Naive thymus-derived CD4-positive, alpha-beta T cell (primary cell): ENCODE results near the gene FBXL16. TPM values are rescaled to one million over a fixed set of nuclear protein-coding genes. Genes with fewer than 3 reads are reported as not detected.

Source experiments
- ATAC-seq: fragments of 150-1000 bp; cut with Tn5 transposase; 2 replicates; pipeline ENCODE4 v1.10.0; 2021; ENCODE audit warnings: mild to moderate bottlenecking, moderate library complexity
- CTCF ChIA-PET: fragments of 350-600 bp; sonication (Branson Sonifier 250); formaldehyde crosslinking; loops from one replicate; lab custom pipeline; 2021; ENCODE audit warnings: antibody characterized with exemption; lab: Charles Lee
- POLR2A ChIA-PET: fragments of 350-600 bp; sonication (Branson Sonifier 250); formaldehyde crosslinking; loops from one replicate; lab custom pipeline; 2021; ENCODE audit warnings: antibody characterized with exemption, inconsistent platforms; lab: Charles Lee
- DNase-seq, 9 donors: peaks; one replicate each; pipeline versions ENCODE4 v3.0.0 to v3.0.0-alpha.2; 2020 to 2022; ENCODE audit warnings: mixed read lengths in 1 of 9
- H3K27ac ChIP-seq: one replicate; pipeline ENCODE4 v1.7.0; 2013; ENCODE audit warnings: mild to moderate bottlenecking, low read depth, low read length, moderate library complexity
- H3K27me3 ChIP-seq, 2 donors: one replicate each; pipeline ENCODE4 v1.7.0; 2013; ENCODE audit warnings: low read length in 2 of 2, mild to moderate bottlenecking in 2 of 2, moderate library complexity in 2 of 2; ENCODE audit not compliant: control insufficient read depth in 2 of 2, insufficient read depth in 2 of 2
- H3K36me3 ChIP-seq, 3 experiments: 1 replicate in 2 of 3; 2 replicates in 1 of 3; pipeline ENCODE4 v1.7.0; 2013; ENCODE audit warnings: low read length in 3 of 3, mild to moderate bottlenecking in 3 of 3, moderate library complexity in 1 of 3; ENCODE audit not compliant: insufficient read depth in 3 of 3, control insufficient read depth in 2 of 3
- H3K4me1 ChIP-seq, 2 donors: one replicate each; pipeline ENCODE4 v1.7.0; 2013; ENCODE audit warnings: low read length in 2 of 2, mild to moderate bottlenecking in 2 of 2, moderate library complexity in 1 of 2; ENCODE audit not compliant: control insufficient read depth in 2 of 2, insufficient read depth in 2 of 2
- H3K4me3 ChIP-seq: 2 replicates; pipeline ENCODE4 v1.7.0; 2013; ENCODE audit warnings: mild to moderate bottlenecking, low read length
- H3K9me3 ChIP-seq, 3 experiments: 1 replicate in 2 of 3; 2 replicates in 1 of 3; pipeline ENCODE4 v1.7.0; 2013; ENCODE audit warnings: low read length in 3 of 3; ENCODE audit not compliant: control insufficient read depth in 2 of 3
- H3K27ac Mint-ChIP-seq, 9 donors: one replicate each; pipeline ENCODE4 v1.8.0; 2020 to 2022; ENCODE audit warnings: mixed read lengths in 9 of 9, mild to moderate bottlenecking in 8 of 9, moderate library complexity in 5 of 9, inconsistent platforms in 2 of 9
- H3K27me3 Mint-ChIP-seq, 5 donors: one replicate each; pipeline ENCODE4 v1.8.0; 2021 to 2022; ENCODE audit warnings: mixed read lengths in 5 of 5, mild to moderate bottlenecking in 1 of 5
- H3K36me3 Mint-ChIP-seq, 5 donors: one replicate each; pipeline ENCODE4 v1.8.0; 2020 to 2022; ENCODE audit warnings: mixed read lengths in 5 of 5, mild to moderate bottlenecking in 3 of 5, inconsistent platforms in 1 of 5
- H3K4me1 Mint-ChIP-seq, 7 donors: one replicate each; pipeline ENCODE4 v1.8.0; 2020 to 2022; ENCODE audit warnings: mixed read lengths in 7 of 7, mild to moderate bottlenecking in 3 of 7, inconsistent platforms in 1 of 7
- H3K4me3 Mint-ChIP-seq, 10 donors: one replicate each; pipeline ENCODE4 v1.8.0; 2020 to 2022; ENCODE audit warnings: mild to moderate bottlenecking in 10 of 10, mixed read lengths in 10 of 10, moderate library complexity in 6 of 10, inconsistent platforms in 2 of 10
- H3K9me3 Mint-ChIP-seq, 11 donors: one replicate each; pipeline ENCODE4 v1.8.0; 2020 to 2022; ENCODE audit warnings: mixed read lengths in 11 of 11, mild to moderate bottlenecking in 4 of 11, inconsistent platforms in 1 of 11, moderate library complexity in 1 of 11
- intact Hi-C, 2 donors: fragments of 100-400 bp; cut with micrococcal nuclease; formaldehyde crosslinking; loops; one replicate each; pipeline ENCODE4 v1.15.1; 2023
- polyA plus RNA-seq, 2 donors: library from polyadenylated mRNA; unstranded; fragments of 300-500 nt; fragmentation: Illumina TruSeq; gene quantifications; one replicate each; pipeline ENCODE4 v1.2.3, GENCODE V29; 2021
- total RNA-seq, 6 experiments: library from RNA in 5 of 6; stranded (reverse) in 5 of 6; gene quantifications; 1 replicate in 5 of 6; 2 replicates in 1 of 6; pipeline ENCODE4 v1.2.3 and lab custom pipeline; 2021 to 2026

Gene FBXL16
- total and polyA plus RNA-seq, 7 experiments from 2014 or later, result 11.1 to 45.4 (median 18.0) TPM

DNA sequence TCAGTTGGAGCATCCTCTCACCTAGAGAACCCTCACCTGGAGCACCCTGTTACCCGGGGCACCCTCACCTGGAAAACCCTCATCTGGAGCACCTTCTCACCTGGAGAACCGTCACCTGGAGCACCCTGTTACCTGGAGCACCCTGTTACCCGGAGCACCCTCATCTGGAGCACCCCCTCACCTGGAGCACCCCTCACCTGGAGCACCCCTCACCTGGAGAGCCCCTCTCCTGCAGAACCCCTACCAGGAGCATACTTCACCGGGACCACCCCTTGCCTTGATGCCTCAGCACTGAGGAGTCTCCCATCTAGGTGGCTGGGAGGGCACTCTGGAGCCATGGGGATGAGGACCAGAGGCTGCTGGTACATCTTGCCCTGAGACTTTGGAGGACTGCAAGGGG, 3.4 kb upstream of the FBXL16 start:
- H3K27me3 ChIP-seq, result peaks cover 4 to 18% of the 10 kb centered on the region in 2 donors
- Mint-ChIP-seq H3K27ac (no peak overlapping the region), H3K4me3 (no peak overlapping the region), H3K9me3 (peaks cover 0 to 2% (median 0%) of the 10 kb centered on the region in 11 donors), H3K27me3 (peaks cover 17 to 45% (median 21%) of the 10 kb centered on the region in 5 donors), H3K4me1 (peaks cover 0 to 4% (median 4%) of the 10 kb centered on the region in 7 donors), H3K36me3 (no peaks in the 10 kb centered on the region)
- no peaks in the 10 kb centered on the region for H3K9me3 ChIP-seq
- DNase-seq (no peak), ATAC-seq (no peak)
- H3K4me1 ChIP-seq, result no peaks in the 10 kb centered on the region
- intact Hi-C loops, result no loop called here
- ChIA-PET POLR2A (interaction anchor here (1.2 kb wide), 1 partner anchor 14 kb away, joined by 3 read pairs; no protein-coding TSS in a partner anchor), CTCF (no interaction called here)
- H3K4me3 ChIP-seq, result no peak overlapping the region
- no peaks in the 10 kb centered on the region for H3K36me3 ChIP-seq
- H3K27ac ChIP-seq, result no peak overlapping the region

DNA sequence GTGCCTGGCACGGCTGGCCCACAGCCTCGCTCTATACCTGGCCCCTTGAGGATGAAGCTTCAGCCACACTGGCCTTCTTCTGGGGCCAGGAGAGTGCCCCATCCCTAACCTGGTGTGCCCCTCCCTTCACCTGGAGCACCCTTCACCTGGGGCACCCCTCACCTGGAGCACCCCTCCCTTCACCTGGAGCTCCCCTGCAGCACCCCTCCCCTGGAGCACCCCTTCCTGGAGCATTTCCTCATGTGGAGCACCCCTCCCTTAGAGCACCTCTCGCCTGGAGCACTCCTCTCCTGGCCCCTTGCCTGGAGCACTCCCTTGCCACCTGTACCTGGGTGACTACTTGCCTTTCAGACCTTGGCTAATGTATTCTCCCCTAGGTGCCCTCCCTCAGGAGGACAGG, 2.4 kb upstream of the FBXL16 start:
- DNase-seq (no peak), ATAC-seq (no peak)
- peaks cover 17 to 48% (median 24%) of the 10 kb centered on the region in 5 donors for H3K27me3 Mint-ChIP-seq
- peaks cover 0 to 2% (median 0%) of the 10 kb centered on the region in 11 donors for H3K9me3 Mint-ChIP-seq
- no peaks in the 10 kb centered on the region for H3K9me3 ChIP-seq
- H3K27me3 ChIP-seq, result peaks cover 4 to 20% of the 10 kb centered on the region in 2 donors
- H3K4me3 ChIP-seq, result no peak overlapping the region
- no peaks in the 10 kb centered on the region for H3K36me3 Mint-ChIP-seq
- ChIA-PET CTCF (no interaction called here), POLR2A (interaction anchor here (0.8 to 2.3 kb wide), 2 partner anchors 12 to 27 kb away, joined by 3 to 8 read pairs; partner anchors contain the start of gene STUB1)
- intact Hi-C loops, result no loop called here
- peak overlapping the region in 1 of 10 donors; percentile 39 for H3K4me3 Mint-ChIP-seq
- H3K27ac ChIP-seq, result no peak overlapping the region
- peaks cover 0 to 4% (median 4%) of the 10 kb centered on the region in 7 donors for H3K4me1 Mint-ChIP-seq
- H3K27ac Mint-ChIP-seq, result peak overlapping the region in 1 of 9 donors; percentile 38
- H3K4me1 ChIP-seq, result no peaks in the 10 kb centered on the region
- no peaks in the 10 kb centered on the region for H3K36me3 ChIP-seq

DNA sequence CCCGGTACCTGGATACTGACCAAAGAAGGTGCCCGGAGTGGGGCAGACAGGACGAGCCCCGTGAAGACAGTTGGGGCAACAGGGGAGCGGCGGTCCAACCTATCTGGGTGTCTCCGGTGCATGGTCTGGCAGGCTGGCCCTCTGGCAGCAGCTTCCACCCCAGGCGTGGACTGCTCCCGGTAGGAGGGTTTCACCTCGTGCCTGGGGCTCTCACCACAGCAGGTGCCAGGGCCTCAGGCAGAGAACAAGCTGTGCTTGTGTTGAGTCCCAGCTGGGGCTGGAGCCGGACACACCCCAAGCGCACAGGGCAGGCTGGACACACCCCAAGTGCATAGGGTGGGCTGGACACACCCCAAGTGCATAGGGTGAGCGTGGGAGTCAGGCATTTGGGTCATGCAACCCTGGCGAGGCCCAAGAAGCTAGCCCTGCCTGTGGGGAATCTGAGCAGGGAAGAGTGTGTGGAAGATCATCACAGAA, 1.5 kb upstream of the FBXL16 start:
- no peak for DNase-seq
- ATAC-seq, result no peak
- H3K36me3 ChIP-seq, result no peaks in the 10 kb centered on the region
- no peak overlapping the region for H3K27ac ChIP-seq
- Mint-ChIP-seq H3K4me3 (peak overlapping the region in 3 of 10 donors; percentile 23 to 72 (median 66)), H3K27ac (no peak overlapping the region), H3K4me1 (peaks cover 0 to 4% (median 1%) of the 10 kb centered on the region in 7 donors), H3K27me3 (peaks cover 22 to 52% (median 30%) of the 10 kb centered on the region in 5 donors), H3K9me3 (peaks cover 0 to 2% (median 0%) of the 10 kb centered on the region in 11 donors), H3K36me3 (no peaks in the 10 kb centered on the region)
- intact Hi-C loops, result no loop called here
- H3K4me1 ChIP-seq, result no peaks in the 10 kb centered on the region
- ChIA-PET CTCF (interaction anchor here (0.6 kb wide), 1 partner anchor 86 kb away, joined by 3 read pairs; no protein-coding TSS in a partner anchor), POLR2A (interaction anchor here (0.8 to 2.3 kb wide), 3 partner anchors 11 to 26 kb away, joined by 3 to 8 read pairs (median 4); partner anchors contain the start of gene STUB1)
- no peak overlapping the region for H3K4me3 ChIP-seq
- H3K27me3 ChIP-seq, result peaks cover 4 to 21% of the 10 kb centered on the region in 2 donors
- no peaks in the 10 kb centered on the region for H3K9me3 ChIP-seq

DNA sequence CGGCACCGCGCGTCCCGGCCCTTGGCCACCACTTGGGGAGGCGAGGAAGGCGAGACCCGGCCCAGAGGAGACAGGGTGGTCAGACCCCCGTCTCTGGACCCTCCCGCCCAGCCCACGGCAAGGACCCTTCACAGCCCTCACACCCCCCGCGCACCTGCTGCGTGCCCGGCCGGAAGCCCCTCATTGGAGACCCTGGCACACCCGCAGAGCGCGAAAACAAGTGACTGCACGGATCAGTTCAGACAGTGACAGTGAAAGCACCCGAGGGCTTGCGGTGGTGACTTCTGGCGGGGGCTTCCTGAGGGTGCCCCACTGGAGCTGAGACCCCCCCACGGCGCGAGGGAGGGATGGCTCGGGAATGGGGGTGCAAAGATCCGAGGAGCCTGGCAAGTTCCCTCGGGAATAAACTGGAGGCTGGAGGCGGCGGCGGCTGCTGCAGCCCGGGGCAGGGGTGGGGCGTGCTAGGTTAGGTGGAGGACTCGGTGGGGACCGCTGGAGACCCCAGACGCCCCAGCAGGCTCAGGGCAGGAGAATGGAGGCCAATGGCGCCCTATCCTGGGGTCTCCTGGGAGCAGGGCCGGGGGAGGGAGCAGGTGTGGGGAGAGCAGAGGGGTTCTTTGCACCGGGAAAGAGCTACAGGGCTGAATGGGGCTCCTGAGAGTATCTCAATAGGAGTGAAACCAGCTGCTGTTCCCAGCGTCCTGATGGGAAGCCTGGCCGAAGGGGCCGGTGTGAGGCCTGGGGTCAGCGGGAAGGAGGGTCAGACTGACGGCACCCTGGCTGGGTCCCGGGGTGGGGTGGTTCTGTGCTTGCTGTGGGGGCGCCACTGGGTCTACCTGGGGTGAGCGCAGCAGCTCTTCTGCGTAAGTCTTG, 824 bp upstream of the FBXL16 start:
- Mint-ChIP-seq H3K27ac (no peak overlapping the region), H3K36me3 (no peaks in the 10 kb centered on the region), H3K9me3 (peaks cover 0 to 2% (median 0%) of the 10 kb centered on the region in 11 donors), H3K4me1 (peaks cover 0 to 4% (median 1%) of the 10 kb centered on the region in 7 donors), H3K4me3 (peak overlapping the region in 7 of 10 donors; percentile 21 to 72 (median 38)), H3K27me3 (peaks cover 23 to 59% (median 31%) of the 10 kb centered on the region in 5 donors)
- ATAC-seq (no peak), DNase-seq (no peak)
- intact Hi-C loops, result no loop called here
- H3K27ac ChIP-seq, result no peak overlapping the region
- no peaks in the 10 kb centered on the region for H3K9me3 ChIP-seq
- H3K4me1 ChIP-seq, result no peaks in the 10 kb centered on the region
- no peak overlapping the region for H3K4me3 ChIP-seq
- H3K27me3 ChIP-seq, result peaks cover 4 to 22% of the 10 kb centered on the region in 2 donors
- CTCF ChIA-PET, result interaction anchor here (0.6 kb wide), 1 partner anchor 87 kb away, joined by 3 read pairs; no protein-coding TSS in a partner anchor
- H3K36me3 ChIP-seq, result no peaks in the 10 kb centered on the region
- POLR2A ChIA-PET, result interaction anchor here (1.6 to 2.3 kb wide), 2 partner anchors 11 to 13 kb away, joined by 4 to 8 read pairs; no protein-coding TSS in a partner anchor

DNA sequence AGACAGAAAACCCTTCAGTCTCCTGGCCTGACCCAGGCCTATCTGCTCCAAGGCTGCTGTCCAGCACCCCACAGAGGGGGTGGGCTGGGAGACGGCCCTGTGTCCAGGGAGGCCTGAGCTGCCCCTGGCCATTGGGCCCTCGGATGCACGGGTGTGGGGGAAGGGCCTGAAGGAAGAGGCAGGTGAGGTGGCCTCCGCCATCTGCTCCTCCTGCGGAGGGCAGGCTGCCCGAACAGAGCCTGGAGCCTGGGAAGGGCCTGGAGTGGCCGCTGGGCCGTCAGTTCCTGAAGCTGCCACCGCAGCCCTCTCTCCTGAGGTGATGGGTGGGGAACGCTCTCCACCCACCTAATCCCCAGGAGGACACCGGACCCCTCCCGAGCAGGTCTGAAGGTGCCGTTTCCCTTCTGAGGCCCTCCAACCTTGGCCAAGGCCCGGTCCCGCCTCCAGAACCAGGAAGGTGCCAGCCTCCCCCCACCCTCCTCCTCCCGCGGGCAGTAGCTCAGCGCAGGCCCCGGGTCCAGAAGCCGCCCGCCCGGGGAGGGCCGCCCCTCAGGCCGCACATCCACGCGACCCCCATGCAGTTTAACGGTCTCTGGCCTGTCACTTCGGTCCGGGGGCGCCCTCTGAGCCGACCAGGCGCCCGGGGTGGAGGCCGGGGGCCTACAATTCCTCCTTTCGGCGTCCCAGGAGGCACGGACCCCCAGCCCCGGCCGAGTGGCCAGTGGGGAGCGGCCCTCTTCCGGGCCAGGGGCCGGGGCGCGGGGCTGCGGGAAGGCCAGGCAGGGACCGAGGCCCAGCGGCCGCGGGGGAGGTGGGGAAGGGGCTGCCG, 835 bp downstream of the FBXL16 start:
- Mint-ChIP-seq H3K27me3 (peaks cover 23 to 67% (median 28%) of the 10 kb centered on the region in 5 donors), H3K36me3 (no peaks in the 10 kb centered on the region), H3K4me3 (no peak overlapping the region), H3K9me3 (peaks cover 0 to 2% (median 0%) of the 10 kb centered on the region in 11 donors), H3K27ac (no peak overlapping the region), H3K4me1 (peaks cover 0 to 7% (median 1%) of the 10 kb centered on the region in 7 donors)
- H3K27me3 ChIP-seq, result peaks cover 4 to 22% of the 10 kb centered on the region in 2 donors
- no peaks in the 10 kb centered on the region for H3K9me3 ChIP-seq
- ChIA-PET CTCF (no interaction called here), POLR2A (interaction anchor here (1.1 kb wide), 1 partner anchor 9 kb away, joined by 5 read pairs; no protein-coding TSS in a partner anchor)
- no peak for DNase-seq
- no peak for ATAC-seq
- H3K4me1 ChIP-seq, result peaks cover 8 to 14% of the 10 kb centered on the region in 2 donors
- H3K4me3 ChIP-seq, result no peak overlapping the region
- intact Hi-C loops, result loop anchor here in 1 of 2 donors (5.0 kb wide), 1 partner anchor 483 kb away; no protein-coding TSS in a partner anchor
- H3K27ac ChIP-seq, result no peak overlapping the region
- H3K36me3 ChIP-seq, result no peaks in the 10 kb centered on the region

DNA sequence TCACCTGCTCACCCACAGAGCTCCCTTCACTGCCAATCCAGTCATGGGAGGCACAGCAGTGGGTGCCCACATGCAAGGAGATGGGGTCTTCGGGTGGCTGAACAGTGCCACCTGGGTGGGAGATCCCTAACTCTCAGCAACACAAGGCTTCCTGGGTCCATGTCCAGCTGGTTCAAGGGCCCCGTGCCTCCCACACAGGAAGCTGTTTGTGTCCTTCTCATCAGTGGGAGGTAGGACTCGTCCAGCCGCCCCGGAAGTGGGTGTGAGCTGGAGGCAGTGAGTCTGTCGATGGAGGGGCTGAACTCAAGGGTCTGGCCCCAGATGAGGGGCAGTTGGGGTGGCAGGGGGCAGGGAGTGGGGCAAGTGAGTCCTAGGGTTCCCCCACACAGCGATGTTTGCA, 1.6 kb downstream of the FBXL16 start:
- peak overlapping the region in 1 of 10 donors; percentile 38 for H3K4me3 Mint-ChIP-seq
- Histone ChIP-seq H3K27me3 (peaks cover 4 to 22% of the 10 kb centered on the region in 2 donors), H3K9me3 (no peaks in the 10 kb centered on the region), H3K36me3 (no peaks in the 10 kb centered on the region), H3K4me1 (peaks cover 14 to 16% of the 10 kb centered on the region in 2 donors), H3K4me3 (no peak overlapping the region), H3K27ac (no peak overlapping the region)
- ChIA-PET POLR2A (interaction anchor here (1.1 kb wide), 1 partner anchor 8 kb away, joined by 5 read pairs; no protein-coding TSS in a partner anchor), CTCF (no interaction called here)
- no peaks in the 10 kb centered on the region for H3K36me3 Mint-ChIP-seq
- DNase-seq (no peak), ATAC-seq (no peak)
- H3K4me1 Mint-ChIP-seq, result peaks cover 0 to 11% (median 4%) of the 10 kb centered on the region in 7 donors
- H3K9me3 Mint-ChIP-seq, result peaks cover 0 to 2% (median 0%) of the 10 kb centered on the region in 11 donors
- peaks cover 23 to 63% (median 27%) of the 10 kb centered on the region in 5 donors for H3K27me3 Mint-ChIP-seq
- no peak overlapping the region for H3K27ac Mint-ChIP-seq
- intact Hi-C loops, result loop anchor here in 1 of 2 donors (5.0 kb wide), 1 partner anchor 483 kb away; no protein-coding TSS in a partner anchor
